ENCODE results near the gene DOC2B. TPM values are rescaled to one million over a fixed set of nuclear protein-coding genes. Genes with fewer than 3 reads are reported as not detected.
A peak's percentile ranks its signal among the peaks of the same experiment; 100 is the strongest.
"Not testable (repeated sequence)": the region's sequence is repeated elsewhere in the genome, so short reads cannot be mapped to it uniquely, and the experiment has no call there.

Gene DOC2B
- total RNA-seq, 2 donors from 2014 or later: 0.45 to 1.3 TPM

- Mint-ChIP-seq H3K36me3 (ENCODE audit: low read depth) (no peaks in the 10 kb centered on the region), H3K27ac (no peak overlapping the region), H3K4me1 (no peaks in the 10 kb centered on the region), H3K4me3 (no peak overlapping the region), H3K27me3 (peaks cover 4% of the 10 kb centered on the region), H3K9me3 (no peaks in the 10 kb centered on the region)
- no peak for ATAC-seq (replicated peaks)
These were observed 38.3 kb downstream of the DOC2B start for GRCh38 chr17:142876-143784.

DNA sequence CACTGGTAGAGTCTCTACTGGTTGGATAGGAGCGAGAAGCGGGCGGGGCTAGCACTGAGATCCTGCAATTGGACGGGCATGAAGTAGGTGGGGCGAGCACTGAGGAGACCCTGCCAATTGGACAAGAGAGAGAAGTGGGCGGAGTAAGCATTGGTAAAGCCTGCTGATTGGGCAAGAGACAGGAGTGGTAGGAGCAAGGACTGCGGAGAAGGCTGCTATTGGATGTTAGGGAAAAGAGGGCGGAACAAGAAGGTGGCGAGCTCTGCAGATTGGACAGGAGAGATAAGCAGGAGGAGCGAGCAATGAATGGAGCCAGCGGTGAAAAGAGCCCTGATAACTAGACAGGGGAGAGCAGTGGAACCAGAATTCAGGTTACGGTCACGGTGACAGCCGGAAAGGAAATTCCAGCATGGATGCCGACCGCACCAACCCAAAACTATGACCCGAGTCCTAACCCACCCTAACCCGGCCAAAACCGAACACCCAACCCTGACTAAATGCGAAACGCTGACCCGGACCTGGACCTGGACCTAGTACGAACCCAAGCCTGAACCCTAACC is 39.3 kb downstream of the DOC2B start:
- Mint-ChIP-seq H3K4me3 (no peak overlapping the region), H3K9me3 (no peaks in the 10 kb centered on the region), H3K4me1 (no peaks in the 10 kb centered on the region), H3K27me3 (peaks cover 4% of the 10 kb centered on the region), H3K36me3 (ENCODE audit: low read depth) (no peaks in the 10 kb centered on the region), H3K27ac (no peak overlapping the region)
- ATAC-seq (replicated peaks): no peak

- not testable (repeated sequence) for ATAC-seq (replicated peaks); H3K9me3 Mint-ChIP-seq; H3K27ac Mint-ChIP-seq; H3K36me3 Mint-ChIP-seq (ENCODE audit: low read depth); H3K27me3 Mint-ChIP-seq; H3K4me3 Mint-ChIP-seq; H3K4me1 Mint-ChIP-seq
These were observed 41.8 kb downstream of the DOC2B start for GRCh38 chr17:139401-140205.

DNA sequence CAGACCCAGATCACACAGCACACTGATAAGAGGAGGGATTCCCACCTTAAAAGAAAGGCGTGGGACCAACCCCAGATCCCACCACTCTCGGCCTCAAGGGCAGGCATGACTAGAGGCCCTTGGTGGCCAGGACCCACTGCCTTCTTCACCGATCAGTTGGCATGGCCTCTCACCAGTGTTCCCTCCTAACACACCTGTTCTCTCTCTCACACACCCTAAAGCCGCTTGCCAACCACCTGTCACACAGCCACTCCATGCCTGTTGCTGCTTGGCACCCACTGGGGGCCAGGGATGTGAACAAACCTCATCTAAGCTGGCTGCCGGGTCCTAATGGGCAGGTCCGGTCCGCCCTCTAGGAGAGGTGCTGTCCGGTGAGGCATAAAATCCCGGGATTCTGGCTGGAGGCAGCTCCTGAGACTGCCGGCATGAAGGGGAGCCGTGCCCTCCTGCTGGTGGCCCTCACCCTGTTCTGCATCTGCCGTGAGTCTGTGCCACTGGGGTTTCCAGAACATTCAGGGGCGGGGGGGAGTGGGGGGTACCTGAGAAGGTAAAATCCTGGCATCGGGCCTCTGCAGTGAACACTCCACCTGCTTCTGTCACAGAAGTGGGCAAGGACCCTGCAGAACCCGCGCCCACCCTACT is 44.2 kb downstream of the DOC2B start, which contains the start of gene SCGB1C2:
Gene SCGB1C2, plus strand, starts transcription at position 404 of the 642 bp plus-strand sequence. Its CDS starts 22 bp downstream, at position 426.
- not testable (repeated sequence) for H3K27me3 Mint-ChIP-seq; ATAC-seq (replicated peaks); H3K9me3 Mint-ChIP-seq; H3K4me3 Mint-ChIP-seq; H3K27ac Mint-ChIP-seq; H3K36me3 Mint-ChIP-seq (ENCODE audit: low read depth); H3K4me1 Mint-ChIP-seq

- not testable (repeated sequence) for H3K9me3 Mint-ChIP-seq; H3K36me3 Mint-ChIP-seq (ENCODE audit: low read depth); H3K4me1 Mint-ChIP-seq; H3K27ac Mint-ChIP-seq; H3K4me3 Mint-ChIP-seq; H3K27me3 Mint-ChIP-seq
- ATAC-seq (replicated peaks): peak; percentile 89
These were observed 44.9 kb downstream of the DOC2B start for GRCh38 chr17:136531-136930.

GRCh38 chr17:135895-136294 is 45.6 kb downstream of the DOC2B start:
- not testable (repeated sequence) for H3K36me3 Mint-ChIP-seq (ENCODE audit: low read depth); ATAC-seq (replicated peaks); H3K4me3 Mint-ChIP-seq; H3K9me3 Mint-ChIP-seq; H3K27me3 Mint-ChIP-seq; H3K27ac Mint-ChIP-seq; H3K4me1 Mint-ChIP-seq

GRCh38 chr17:135022-135421 is 46.4 kb downstream of the DOC2B start:
- not testable (repeated sequence) for H3K27ac Mint-ChIP-seq; H3K36me3 Mint-ChIP-seq (ENCODE audit: low read depth); ATAC-seq (replicated peaks); H3K4me1 Mint-ChIP-seq; H3K4me3 Mint-ChIP-seq; H3K9me3 Mint-ChIP-seq; H3K27me3 Mint-ChIP-seq

GRCh38 chr17:134332-134785 is 47.1 kb downstream of the DOC2B start:
- H3K4me1 Mint-ChIP-seq, H3K4me3 Mint-ChIP-seq: not testable (repeated sequence)

GRCh38 chr17:133932-134331 is 47.5 kb downstream of the DOC2B start:
- not testable (repeated sequence) for H3K27ac Mint-ChIP-seq; H3K36me3 Mint-ChIP-seq (ENCODE audit: low read depth); H3K4me1 Mint-ChIP-seq; H3K27me3 Mint-ChIP-seq; ATAC-seq (replicated peaks); H3K4me3 Mint-ChIP-seq; H3K9me3 Mint-ChIP-seq

More at GRCh38 chr17:134332-134785, 47.1 kb downstream of the DOC2B start:
- H3K27me3 Mint-ChIP-seq; H3K36me3 Mint-ChIP-seq (ENCODE audit: low read depth); H3K27ac Mint-ChIP-seq; H3K9me3 Mint-ChIP-seq: not testable (repeated sequence)
- ATAC-seq (replicated peaks): peak; percentile 84

DNA sequence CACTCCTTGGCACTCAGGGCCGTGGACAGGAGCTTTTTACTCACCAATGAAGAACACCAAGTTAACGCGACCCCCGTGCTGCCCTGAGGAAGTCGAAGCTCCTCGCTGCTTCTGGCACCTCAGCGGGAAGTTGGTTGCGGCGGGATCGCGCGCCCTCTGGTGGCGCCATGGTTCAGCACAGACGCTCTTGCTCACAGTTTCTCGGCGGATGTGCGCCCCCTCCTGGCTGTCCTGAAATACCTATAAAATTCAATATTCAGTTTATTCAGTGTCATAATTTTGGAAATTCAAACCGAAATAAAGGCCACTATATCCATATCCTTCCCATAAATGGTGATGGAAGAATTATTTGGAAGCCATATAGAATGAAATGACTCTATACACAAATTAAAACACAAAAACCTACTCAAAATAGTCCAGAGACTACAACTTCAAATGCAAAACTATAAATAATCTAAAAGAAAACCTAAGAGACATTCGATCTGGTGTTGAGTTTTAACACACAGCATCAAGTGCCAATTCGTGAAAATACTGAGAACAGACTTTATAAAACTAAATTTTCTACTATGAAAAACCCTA is 63.0 kb downstream of the DOC2B start:
- not testable (repeated sequence) for H3K36me3 Mint-ChIP-seq (ENCODE audit: low read depth); H3K9me3 Mint-ChIP-seq; ATAC-seq (replicated peaks); H3K27me3 Mint-ChIP-seq; H3K4me3 Mint-ChIP-seq; H3K27ac Mint-ChIP-seq; H3K4me1 Mint-ChIP-seq

DNA sequence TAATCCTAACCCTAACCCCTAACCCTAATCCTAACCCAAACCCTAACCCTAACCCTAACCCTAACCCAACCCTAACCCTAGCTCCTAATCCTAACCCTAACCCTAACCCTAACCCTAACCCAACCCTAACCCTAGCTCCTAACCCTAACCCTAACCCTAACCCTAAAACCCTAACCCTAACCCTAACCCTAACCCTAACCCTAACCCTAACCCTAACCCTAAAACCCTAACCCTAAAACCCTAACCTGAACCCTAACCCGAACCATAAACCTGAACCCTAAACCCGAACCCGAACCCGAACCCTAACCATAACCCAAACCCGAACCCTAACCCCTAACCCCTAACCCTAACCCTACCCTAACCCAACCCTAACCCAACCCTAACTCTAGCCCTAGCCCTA is 68.3 kb downstream of the DOC2B start:
- H3K4me1 Mint-ChIP-seq; ATAC-seq (replicated peaks); H3K36me3 Mint-ChIP-seq (ENCODE audit: low read depth); H3K27ac Mint-ChIP-seq; H3K9me3 Mint-ChIP-seq; H3K4me3 Mint-ChIP-seq; H3K27me3 Mint-ChIP-seq: not testable (repeated sequence)
